GM18909 (cell line): ENCODE results near the gene CD24.
"Not testable (repeated sequence)": the region's sequence is repeated elsewhere in the genome, so short reads cannot be mapped to it uniquely, and the experiment has no call there.

Source experiments
- ATAC-seq: cut with Tn5 transposase; IDR thresholded peaks from one replicate; pipeline ENCODE4 v1.9.1; 2021; ENCODE audit warnings: mild to moderate bottlenecking; ENCODE audit not compliant: unreplicated experiment, poor library complexity

The CD24 gene

GRCh38 chr6:106970769-106971168 lies 3.8 kb downstream of the CD24 start:
- ATAC-seq = not testable (repeated sequence)

GRCh38 chr6:106967936-106968555 lies 6.5 kb downstream of the CD24 start:
- ATAC-seq = no peak

GRCh38 chr6:106966671-106967640 lies 7.6 kb downstream of the CD24 start:
- no peak for ATAC-seq

GRCh38 chr6:106966229-106966628 lies 8.3 kb downstream of the CD24 start:
- no peak for ATAC-seq

GRCh38 chr6:106964954-106965353 lies 9.6 kb downstream of the CD24 start:
- ATAC-seq = no peak

- no peak for ATAC-seq
Measured at GRCh38 chr6:106964099-106964498, 10.4 kb downstream of the CD24 start.

GRCh38 chr6:106963544-106963943 lies 11.0 kb downstream of the CD24 start:
- no peak for ATAC-seq

GRCh38 chr6:106961801-106962200 lies 12.7 kb downstream of the CD24 start:
- ATAC-seq = no peak

GRCh38 chr6:106961136-106961535 lies 13.4 kb downstream of the CD24 start:
- ATAC-seq = no peak

- no peak for ATAC-seq
Measured at GRCh38 chr6:106959985-106960384, 14.5 kb downstream of the CD24 start.

GRCh38 chr6:106939848-106940247 lies 34.7 kb downstream of the CD24 start:
- ATAC-seq = no peak

- no peak for ATAC-seq
Measured at GRCh38 chr6:106939208-106939607, 35.3 kb downstream of the CD24 start.

GRCh38 chr6:106927531-106928398 lies 46.8 kb downstream of the CD24 start:
- no peak for ATAC-seq

GRCh38 chr6:106925948-106926347 lies 48.6 kb downstream of the CD24 start:
- no peak for ATAC-seq

GRCh38 chr6:106924694-106925523 lies 49.6 kb downstream of the CD24 start:
- no peak for ATAC-seq

- no peak for ATAC-seq
Measured at GRCh38 chr6:106922626-106923025, 51.9 kb downstream of the CD24 start.
